OCI-M2 (cell line): Measurements from ENCODE around the gene FGF14.
"Not testable (repeated sequence)": the region's sequence is repeated elsewhere in the genome, so short reads cannot be mapped to it uniquely, and the experiment has no call there.

Source experiments
- DNase-seq: peaks from one replicate; lab custom pipeline; 2025; ENCODE audit not compliant: unreplicated experiment; lab: John Stamatoyannopoulos, UW

The FGF14 gene

GRCh38 chr13:102055090-102055779 is 346.6 kb downstream of the FGF14 start:
- no peak for DNase-seq

GRCh38 chr13:102049853-102050252 is 352.0 kb downstream of the FGF14 start:
- DNase-seq, result no peak

DNA sequence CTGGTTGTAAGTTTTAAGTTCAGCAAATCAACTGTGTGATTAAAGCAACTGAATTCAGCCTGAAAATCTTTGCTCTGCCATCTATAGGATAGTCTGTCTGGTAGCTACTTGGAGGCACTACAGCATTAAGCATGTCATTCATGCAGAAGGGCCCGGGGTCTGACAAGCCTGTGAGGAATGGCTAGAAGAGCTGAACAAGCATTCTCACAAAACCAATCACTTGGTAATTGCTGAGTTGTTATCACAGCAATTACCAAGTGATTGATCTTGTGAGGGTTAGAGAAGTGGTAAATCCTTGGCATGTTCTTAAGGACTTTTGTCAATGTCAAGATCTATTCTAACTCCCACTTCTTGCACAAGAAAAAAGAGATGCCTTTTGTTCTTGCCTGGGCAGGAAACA is 356.1 kb downstream of the FGF14 start:
- no peak for DNase-seq

DNA sequence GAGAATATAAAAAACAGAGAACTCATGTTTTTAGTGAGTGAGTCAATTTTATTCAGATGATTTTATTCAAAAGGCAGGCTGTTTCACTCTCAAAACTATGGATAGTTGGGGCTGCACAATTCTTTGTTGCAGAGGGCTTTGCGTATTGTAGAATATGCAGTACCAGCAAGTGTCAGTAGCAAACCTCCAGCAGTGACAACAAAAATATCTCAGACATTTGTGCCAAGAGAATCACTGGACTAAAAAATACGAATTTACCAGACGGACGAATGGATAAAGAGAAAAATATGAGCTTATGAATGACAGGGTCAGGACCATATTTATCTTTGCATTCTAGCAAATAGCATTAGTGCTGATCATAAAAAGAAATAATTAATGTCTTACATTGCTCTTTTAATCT is 359.1 kb downstream of the FGF14 start:
- no peak for DNase-seq

GRCh38 chr13:102041544-102041943 is 360.3 kb downstream of the FGF14 start:
- DNase-seq, result no peak

DNA sequence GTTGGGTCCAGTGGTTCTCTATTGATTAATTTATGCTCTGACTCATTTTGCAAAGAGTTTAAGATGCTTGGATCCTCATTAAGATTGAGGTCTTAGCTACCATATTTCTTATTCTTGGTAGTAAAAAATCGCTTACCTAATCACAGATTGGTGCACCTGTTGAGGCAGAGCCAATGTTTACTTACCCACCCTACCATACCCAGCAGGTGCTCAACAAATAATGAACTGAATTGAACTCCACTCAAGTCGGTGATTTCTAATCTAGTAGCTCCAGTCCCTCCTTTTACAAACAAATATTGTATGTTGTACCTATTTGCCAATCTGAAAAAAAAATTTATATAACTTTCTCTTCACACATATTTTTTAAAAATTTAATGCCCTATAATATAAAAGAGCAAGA is 361.0 kb downstream of the FGF14 start:
- no peak for DNase-seq

DNA sequence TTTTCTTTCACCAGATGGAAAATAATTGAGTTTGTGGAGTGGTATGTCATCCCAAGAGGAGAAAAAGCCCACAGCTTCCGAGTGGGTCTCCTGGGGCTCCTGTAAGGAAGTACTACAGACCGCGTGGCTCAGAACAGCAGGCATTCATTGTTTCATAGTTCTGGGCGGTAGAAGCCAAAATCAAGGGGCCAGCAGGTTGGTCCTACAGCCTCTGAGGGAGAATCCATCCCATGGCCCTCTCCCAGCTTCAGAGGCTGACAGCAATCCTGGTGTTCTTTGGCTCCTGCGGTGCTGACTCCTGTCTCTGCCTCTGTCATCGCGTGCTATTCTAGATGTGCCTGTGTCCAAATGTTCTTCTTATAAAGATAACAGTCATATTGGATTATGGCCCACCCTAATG is 362.6 kb downstream of the FGF14 start:
- no peak for DNase-seq

DNA sequence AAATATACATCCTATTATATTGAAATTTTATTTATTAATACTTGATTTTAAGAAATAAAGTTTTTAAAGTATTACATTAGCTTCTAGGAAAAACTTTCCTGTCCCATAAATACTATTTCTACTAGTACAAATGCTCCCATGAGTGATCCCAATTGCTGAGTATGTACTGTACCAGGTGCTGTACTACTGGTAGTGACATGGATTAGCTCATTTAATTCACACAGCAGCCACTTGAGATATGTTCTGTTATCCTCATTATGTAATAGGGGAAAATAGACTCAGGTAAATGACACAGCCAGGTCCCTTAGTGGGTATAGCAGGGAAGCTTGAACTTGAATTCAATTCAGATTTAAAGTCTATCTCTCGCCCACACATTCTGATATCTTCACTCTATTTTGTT is 363.1 kb downstream of the FGF14 start:
- DNase-seq, result no peak

DNA sequence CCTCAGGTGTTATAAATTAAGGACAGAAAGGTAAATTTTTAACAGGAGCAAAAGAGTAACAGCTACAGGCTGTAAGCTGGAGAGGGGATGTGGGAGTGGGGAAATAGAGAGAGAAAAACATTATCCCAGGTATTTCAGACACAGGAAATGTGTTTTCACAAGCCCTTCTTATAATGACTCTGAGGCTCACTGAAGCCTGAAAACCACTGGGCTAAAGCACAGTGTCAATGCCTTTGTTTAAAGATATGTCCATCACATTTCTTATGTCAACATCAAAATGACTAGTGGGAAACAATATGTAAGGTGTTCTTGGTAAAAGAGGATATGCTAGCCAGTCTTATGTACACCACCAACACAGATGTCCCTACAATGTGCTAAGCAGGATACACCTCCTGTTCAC is 365.9 kb downstream of the FGF14 start:
- DNase-seq, result no peak

DNA sequence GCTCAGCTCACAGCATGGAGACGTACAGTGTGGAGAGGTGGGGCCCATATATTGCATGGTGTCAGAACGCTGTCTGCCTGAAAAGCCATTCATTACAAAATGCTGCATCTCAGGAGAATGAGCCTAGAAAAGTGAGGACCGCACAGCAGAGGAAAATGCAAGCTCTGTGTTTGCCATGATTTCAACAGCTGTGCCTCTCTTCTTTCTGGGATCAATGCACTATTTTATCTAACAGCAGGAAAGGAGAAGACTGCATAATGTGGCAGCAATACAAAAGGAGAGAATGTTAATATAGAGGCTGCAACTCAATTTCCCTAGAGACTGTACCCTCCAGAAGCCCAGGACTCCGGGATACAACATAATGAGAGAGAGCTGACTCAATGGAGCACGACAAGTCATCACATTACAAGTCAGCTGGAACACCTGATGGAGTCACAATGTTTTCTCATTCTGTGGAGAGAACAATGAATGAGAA is 368.0 kb downstream of the FGF14 start:
- DNase-seq, result no peak

GRCh38 chr13:102033386-102033785 is 368.5 kb downstream of the FGF14 start:
- no peak for DNase-seq

GRCh38 chr13:102028868-102029267 is 373.0 kb downstream of the FGF14 start:
- no peak for DNase-seq

GRCh38 chr13:102028206-102028605 is 373.6 kb downstream of the FGF14 start:
- DNase-seq, result no peak

DNA sequence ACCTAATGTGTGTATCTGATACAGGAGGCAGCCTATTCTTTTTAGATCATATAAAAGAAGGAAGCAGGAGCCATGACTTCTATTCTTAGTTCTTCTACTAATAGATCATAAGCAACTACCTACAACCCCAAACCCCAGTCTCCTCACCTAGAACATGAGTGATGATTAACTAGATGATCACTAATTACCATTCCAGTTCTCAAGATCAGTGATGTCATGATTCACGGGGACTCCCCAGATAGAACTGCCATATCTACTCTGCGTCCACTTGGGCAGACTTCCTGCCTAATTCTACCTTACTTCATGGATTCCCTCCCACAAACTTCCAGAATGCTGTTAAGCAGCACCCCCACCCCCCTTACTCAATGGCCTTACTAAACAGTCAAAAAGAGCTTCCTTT is 380.1 kb downstream of the FGF14 start:
- no peak for DNase-seq

DNA sequence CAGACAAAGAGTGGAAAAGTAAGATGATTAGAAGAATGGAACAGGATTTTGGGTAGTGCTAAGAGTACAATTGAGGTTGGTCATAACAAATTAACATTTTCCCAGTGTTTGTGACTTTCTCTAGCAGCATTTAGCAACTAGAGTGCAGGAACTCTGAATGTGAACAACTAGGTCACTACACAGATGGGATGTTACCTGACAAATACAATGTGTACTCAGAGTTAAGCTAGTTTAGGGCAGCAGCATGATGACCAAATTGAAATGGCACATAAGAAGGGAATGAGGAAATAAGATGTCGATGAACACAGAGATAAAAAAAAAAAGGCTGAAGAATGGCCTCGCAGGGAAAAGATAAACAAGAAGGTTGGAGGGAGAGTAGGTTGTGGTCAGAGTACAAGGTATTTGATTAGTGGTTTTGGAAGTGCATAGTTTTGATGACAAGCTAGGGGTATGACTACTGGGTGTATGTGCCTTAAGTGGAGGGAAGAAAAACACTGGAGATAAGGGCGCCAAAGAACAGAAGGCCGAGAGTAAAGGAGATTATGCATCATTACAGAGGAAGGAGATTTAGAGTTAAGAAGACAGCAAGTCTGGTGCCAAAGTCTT is 381.1 kb downstream of the FGF14 start:
- DNase-seq, result no peak

DNA sequence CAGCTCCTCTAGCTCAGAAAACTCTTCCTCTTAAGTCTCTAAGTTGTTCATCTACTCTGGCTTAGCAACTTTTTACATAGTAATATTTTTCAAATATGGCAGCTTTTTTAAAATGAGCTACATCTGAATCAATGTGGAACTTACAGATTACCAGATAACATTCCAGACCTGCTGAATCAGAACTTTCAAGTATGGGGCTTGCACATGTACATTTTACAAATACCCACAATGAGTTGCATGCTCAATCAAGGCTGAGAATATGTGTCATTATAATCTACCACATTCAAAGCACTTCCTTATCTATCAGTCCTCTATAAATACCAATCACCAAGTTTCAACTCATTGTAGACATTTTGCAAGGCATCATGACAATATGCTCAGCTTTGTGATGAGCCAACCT is 383.1 kb downstream of the FGF14 start:
- no peak for DNase-seq

DNA sequence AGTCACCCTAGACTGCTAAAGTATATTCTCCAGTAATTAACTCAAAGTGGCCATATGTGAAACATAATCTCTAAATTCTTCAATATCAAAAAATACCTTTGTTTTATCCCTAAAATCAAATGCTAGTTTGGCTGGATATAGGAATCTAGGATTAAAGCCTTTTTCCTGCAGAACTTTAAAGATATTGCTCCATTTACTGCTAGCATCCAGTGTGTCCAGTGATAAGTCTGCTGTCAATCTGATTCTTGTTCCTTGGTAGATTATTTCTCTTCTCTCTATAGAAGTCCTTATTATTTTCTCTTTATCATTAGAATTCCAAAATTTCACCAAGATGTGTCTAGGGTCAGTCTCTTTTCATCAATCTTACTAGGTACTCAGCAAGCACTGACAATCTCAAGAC is 384.6 kb downstream of the FGF14 start:
- DNase-seq, result no peak

DNA sequence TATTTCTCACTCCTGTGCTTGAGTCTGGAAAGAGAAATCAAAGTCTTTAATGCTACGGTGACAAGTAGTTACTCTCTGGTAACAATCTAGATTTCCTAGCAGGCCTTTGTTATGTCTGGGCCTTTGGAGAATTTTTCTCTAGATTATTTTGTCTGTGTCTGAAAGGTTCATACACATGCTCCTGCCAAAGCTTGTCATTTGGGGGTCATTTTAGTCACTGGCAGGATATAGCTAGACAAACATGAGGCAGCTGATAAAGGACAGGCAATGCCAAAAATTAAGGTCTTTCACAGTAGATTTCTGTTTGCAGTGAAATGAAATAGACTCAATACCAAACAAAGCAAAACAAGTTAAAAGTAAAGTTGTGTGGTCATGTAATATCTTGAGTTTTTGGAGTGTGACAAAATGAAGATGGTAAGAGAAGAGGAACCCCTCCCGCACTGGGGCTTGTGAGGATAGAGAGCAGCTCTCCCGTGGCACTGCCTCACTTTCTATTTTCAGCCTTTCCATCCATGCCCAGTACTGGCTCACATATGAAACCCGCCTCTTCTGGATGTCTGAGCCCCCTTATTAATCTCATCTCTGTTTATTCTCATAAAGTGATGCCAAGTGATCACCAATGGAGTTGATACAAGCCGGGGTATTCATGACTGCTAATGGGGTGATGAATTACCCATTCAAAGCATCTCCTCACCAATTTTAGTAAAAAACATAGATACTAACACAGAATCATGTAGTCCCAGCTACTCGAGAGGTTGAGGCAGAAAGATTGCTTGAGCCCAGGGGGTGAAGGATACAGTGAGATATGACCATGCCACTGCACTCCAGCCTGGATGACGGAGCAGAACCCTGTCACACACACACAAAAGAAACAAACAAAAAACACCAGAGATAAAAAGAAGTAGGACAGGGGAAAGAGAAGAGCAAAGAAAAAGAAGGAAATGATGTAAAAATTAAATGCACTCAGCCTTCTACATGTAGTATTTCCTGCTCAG is 389.3 kb downstream of the FGF14 start:
- no peak for DNase-seq

- DNase-seq, result not testable (repeated sequence)
Observed at GRCh38 chr13:102011455-102011854, 390.4 kb downstream of the FGF14 start.

DNA sequence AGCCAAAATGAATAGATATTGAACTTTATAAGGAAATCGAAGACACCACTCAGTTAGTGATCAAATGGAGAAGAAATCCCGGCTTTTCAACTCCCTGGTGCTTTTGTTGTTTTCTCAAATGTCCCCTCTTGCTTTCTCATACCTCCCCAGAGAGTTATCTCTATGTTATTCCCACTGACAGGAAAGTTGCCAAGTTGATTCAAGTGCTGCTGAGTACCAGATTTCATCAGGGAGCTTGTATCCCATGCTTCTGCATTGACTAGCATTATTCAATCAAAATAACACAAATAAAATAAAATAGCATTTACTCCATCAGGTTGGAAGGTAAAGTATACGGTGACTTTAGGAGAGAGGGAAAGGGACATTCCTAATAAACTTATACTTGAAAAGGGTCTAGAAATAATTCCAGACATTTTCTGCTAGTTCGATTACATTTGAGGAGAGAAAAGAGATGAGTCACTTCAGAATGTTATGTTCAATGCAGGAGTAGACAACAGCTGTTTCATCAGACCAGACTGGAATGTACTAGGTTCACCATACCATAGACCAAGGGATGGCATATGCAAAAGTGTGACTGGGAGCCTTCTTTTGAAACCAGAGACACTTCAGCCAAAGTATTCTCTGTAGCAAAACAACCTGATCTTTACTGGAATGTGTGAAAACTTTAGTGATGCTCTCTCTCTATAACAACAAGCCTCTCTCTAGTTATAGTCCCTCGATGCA is 397.8 kb downstream of the FGF14 start:
- DNase-seq, result no peak

DNA sequence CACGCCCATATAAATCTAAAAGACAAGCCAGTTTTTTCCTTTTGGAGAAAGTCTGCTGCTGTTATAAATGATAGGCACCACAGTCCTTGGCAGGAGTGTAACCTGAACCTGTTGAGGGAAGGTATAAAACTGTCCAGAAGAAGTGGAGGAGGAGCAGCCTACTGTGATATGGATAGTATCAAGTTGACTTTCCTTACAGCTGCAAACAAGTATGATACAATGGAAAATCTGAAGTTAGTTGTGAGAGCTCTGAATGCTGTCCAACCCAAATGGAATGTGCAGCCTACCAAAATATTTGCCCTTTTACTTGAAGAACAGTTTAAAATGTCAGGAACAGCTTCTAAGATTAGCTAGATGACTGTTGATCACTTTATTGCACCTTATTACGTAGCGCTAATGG is 399.6 kb downstream of the FGF14 start:
- no peak for DNase-seq
